MM.1S (cell line): Measurements from ENCODE around the gene SLIT1.
A peak's percentile ranks its signal among the peaks of the same experiment; 100 is the strongest.

Experiments
- EZH2 ChIP-seq: fragments of 300-600 bp; sonication (generic); optimal IDR thresholded peaks from 2 replicates; pipeline ENCODE3; 2017; ENCODE audit warnings: low read depth, mild to moderate bottlenecking, antibody characterized with exemption, low read length, mixed read lengths
- EZH2phosphoT487 ChIP-seq: fragments of 300-600 bp; sonication (generic); IDR thresholded peaks from 2 replicates; pipeline ENCODE4 v1.6.1; 2018; ENCODE audit warnings: antibody characterized with exemption, low read length
- TF ChIP-seq, protein P1 (sequence below): fragments of 300-600 bp; sonication (generic); IDR thresholded peaks from 2 replicates; pipeline ENCODE4 v1.5.1; 2016; ENCODE audit warnings: antibody characterized with exemption, low read length, mixed read lengths

DNA sequence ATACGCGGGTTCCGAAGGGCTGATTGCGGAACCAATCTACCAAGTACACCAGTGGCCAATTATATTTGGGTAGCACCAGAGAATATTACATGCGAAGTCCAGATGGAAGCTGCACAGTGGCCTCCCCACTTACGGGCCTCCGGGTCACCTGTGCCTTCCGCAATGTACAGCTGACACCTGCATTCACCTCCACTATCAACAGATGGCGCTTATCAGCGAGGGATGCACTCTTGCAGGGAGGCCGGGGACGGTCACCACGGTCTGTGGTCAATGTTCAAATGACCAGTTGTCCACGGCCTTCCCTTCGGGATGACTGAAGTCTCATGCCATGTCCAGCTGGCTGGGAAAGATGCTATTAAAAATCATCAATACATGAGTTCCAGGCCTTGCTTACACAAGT lies 47.6 kb downstream of the SLIT1 start:
- TF ChIP-seq, protein P1, sequence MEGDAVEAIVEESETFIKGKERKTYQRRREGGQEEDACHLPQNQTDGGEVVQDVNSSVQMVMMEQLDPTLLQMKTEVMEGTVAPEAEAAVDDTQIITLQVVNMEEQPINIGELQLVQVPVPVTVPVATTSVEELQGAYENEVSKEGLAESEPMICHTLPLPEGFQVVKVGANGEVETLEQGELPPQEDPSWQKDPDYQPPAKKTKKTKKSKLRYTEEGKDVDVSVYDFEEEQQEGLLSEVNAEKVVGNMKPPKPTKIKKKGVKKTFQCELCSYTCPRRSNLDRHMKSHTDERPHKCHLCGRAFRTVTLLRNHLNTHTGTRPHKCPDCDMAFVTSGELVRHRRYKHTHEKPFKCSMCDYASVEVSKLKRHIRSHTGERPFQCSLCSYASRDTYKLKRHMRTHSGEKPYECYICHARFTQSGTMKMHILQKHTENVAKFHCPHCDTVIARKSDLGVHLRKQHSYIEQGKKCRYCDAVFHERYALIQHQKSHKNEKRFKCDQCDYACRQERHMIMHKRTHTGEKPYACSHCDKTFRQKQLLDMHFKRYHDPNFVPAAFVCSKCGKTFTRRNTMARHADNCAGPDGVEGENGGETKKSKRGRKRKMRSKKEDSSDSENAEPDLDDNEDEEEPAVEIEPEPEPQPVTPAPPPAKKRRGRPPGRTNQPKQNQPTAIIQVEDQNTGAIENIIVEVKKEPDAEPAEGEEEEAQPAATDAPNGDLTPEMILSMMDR: peak; percentile 45
- TF ChIP-seq EZH2 (no peak), EZH2phosphoT487 (no peak)
